Right lobe of liver (tissue), 6 donors: Measurements from ENCODE around the gene CST4. TPM values are rescaled to one million over a fixed set of nuclear protein-coding genes. Genes with fewer than 3 reads are reported as not detected.
"Not testable (repeated sequence)": the region's sequence is repeated elsewhere in the genome, so short reads cannot be mapped to it uniquely, and the experiment has no call there.

ENCODE experiments used
- ATAC-seq, 4 donors: fragments of 200-7000 bp; cut with Tn5 transposase; one replicate each; pipeline ENCODE4 v1.9.1; 2020; ENCODE audit warnings: mild to moderate bottlenecking in 4 of 4, moderate library complexity in 4 of 4
- DNase-seq, 3 donors: peaks; one replicate each; pipeline ENCODE4 v3.0.0-alpha.2; 2020
- H3K27ac ChIP-seq, 3 donors: fragments of 200-600 bp; one replicate each; pipeline ENCODE4 v1.8.0; 2022
- H3K27me3 ChIP-seq, 2 donors: fragments of 200-600 bp; one replicate each; pipeline ENCODE4 v1.8.0; 2022
- H3K36me3 ChIP-seq, 4 donors: fragments of 200-600 bp; sonication (generic) in 1 of 4; one replicate each; pipeline versions ENCODE4 v1.5.1 to v1.8.0; 2017 to 2022; ENCODE audit warnings: control low read depth in 1 of 4
- H3K4me1 ChIP-seq, 4 donors: fragments of 200-600 bp; sonication (generic) in 1 of 4; one replicate each; pipeline versions ENCODE4 v1.5.1 to v1.8.0; 2017 to 2022; ENCODE audit warnings: control low read depth in 1 of 4
- H3K4me3 ChIP-seq, 3 donors: fragments of 200-600 bp; one replicate each; pipeline ENCODE4 v1.8.0; 2022
- H3K9me3 ChIP-seq, 4 donors: fragments of 200-600 bp; sonication (generic) in 1 of 4; one replicate each; pipeline versions ENCODE4 v1.5.1 to v1.8.0; 2017 to 2022; ENCODE audit warnings: control low read depth in 1 of 4
- POLR2A ChIP-seq: fragments of 450-650 bp; IDR thresholded peaks from one replicate; pipeline ENCODE4 v1.6.1; 2017; ENCODE audit warnings: antibody characterized with exemption, mild to moderate bottlenecking
- WGBS: methylation state at CpG from one replicate; pipeline ENCODE4 v1.1.6; 2018; ENCODE audit warnings: low coverage, low lambda C conversion rate; ENCODE audit not compliant: insufficient coverage; ENCODE audit errors: missing lambda C conversion rate; 5-methylcytosine and 5-hydroxymethylcytosine counted together
- intact Hi-C, 2 donors: fragments of 100-400 bp; cut with DNase I; formaldehyde crosslinking; loops; one replicate each; pipeline versions ENCODE4 v1.11.2 to v1.14.1; 2022
- total RNA-seq, 6 experiments: library from RNA; depleted of rRNA in 2 of 6; stranded (reverse); fragments of >200 nt in 2 of 6; fragmentation: NEBNext Ultra II Directional in 3 of 6; extraction: Animal tissue kit (Norgen Biotek cat#: 25700) in 3 of 6; gene quantifications; one replicate each; pipeline versions ENCODE4 v1.1.0 to v1.2.4, GENCODE V29; 2016 to 2023
- TF ChIP-seq, protein P1 (sequence below), 4 donors: fragments of 200-600 bp in 3 of 4; fragments of 450-650 bp in 1 of 4; IDR thresholded peaks; one replicate each; pipeline versions ENCODE4 v1.5.1 to v1.8.0; 2016 to 2022; ENCODE audit warnings: antibody characterized with exemption in 4 of 4, mild to moderate bottlenecking in 2 of 4
- donor health status: DM: no; HTN: yes; CAD: no.
- donor health status: DM: no; HTN: no; CAD: no.
- donor health status: DM: no; HTN: no; CAD: no.
- donor health status: DM: no; HTN: yes; CAD: no.
- donor health status: DM: no; HTN: yes; CAD: no.

Gene CST4
- total RNA-seq, 6 experiments from 2014 or later = not detected

DNA sequence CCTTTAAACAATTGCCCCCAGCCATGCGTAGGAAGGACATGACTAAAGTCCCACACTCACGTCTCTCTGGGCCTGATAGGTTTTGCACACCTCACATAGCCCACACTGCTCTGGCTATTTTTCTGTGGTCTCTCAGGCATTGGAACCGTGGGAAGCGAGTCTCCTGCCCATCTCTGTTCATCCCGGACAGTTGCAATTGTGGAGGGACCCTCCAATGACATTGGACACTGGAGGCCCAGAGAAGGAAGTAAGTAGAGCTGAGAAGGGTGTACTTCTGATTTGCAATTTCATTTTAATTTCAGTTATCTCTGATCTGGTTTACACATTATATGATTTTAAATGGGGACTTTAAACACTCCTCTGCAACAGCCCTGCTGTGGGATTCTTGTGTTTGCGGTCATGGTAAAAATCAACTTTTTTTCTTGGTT, 27.8 kb downstream of the CST4 start:
- intact Hi-C loops = no loop called here
- peaks cover 0 to 3% (median 0%) of the 10 kb centered on the region in 4 donors for H3K4me1 ChIP-seq
- H3K9me3 ChIP-seq = no peaks in the 10 kb centered on the region
- DNase-seq = no peak
- H3K4me3 ChIP-seq = no peak overlapping the region
- H3K27ac ChIP-seq = no peak overlapping the region
- ATAC-seq = no peak
- no peak for TF ChIP-seq POLR2A
- TF ChIP-seq, protein P1, sequence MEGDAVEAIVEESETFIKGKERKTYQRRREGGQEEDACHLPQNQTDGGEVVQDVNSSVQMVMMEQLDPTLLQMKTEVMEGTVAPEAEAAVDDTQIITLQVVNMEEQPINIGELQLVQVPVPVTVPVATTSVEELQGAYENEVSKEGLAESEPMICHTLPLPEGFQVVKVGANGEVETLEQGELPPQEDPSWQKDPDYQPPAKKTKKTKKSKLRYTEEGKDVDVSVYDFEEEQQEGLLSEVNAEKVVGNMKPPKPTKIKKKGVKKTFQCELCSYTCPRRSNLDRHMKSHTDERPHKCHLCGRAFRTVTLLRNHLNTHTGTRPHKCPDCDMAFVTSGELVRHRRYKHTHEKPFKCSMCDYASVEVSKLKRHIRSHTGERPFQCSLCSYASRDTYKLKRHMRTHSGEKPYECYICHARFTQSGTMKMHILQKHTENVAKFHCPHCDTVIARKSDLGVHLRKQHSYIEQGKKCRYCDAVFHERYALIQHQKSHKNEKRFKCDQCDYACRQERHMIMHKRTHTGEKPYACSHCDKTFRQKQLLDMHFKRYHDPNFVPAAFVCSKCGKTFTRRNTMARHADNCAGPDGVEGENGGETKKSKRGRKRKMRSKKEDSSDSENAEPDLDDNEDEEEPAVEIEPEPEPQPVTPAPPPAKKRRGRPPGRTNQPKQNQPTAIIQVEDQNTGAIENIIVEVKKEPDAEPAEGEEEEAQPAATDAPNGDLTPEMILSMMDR (IDR thresholded peaks at IDR 0.05) = no peak
- H3K36me3 ChIP-seq = no peaks in the 10 kb centered on the region
- no peaks in the 10 kb centered on the region for H3K27me3 ChIP-seq
- WGBS = 88% methylated on average over 6 of the region's 6 CpGs

DNA sequence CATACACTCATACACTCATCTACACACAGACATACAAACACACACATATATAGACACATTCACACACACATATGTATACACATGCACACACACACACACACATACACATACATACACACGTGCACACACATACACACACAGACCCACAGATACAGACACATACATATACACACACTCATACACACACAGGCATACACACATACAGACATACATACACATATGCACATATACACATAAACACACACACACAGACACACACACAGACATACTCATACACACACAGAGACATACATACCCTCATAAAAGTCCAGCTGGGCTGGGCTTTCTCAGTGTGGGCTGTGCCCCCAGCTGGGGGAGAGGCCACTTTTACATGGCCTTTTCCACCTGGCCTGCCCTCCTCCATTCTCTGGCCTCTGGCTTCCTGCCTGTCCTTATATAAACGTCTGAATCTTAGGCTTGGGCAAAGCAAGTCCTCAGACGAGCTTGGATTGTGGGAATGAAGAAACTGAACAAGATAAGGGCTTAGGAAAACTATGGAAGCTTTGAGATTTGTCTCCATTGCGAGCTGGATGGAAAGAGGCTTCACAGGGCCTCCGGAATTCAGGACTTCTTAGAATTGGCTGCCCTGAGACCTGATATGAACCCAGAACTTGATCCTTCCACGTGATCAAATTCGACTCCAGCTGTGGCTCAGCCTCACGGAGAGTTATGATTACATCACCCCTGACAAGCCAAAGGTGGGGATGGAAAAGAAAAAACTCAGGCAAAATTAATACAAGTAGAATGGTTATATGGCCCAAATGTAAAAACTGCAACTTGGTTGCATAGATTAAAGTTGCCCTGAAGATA, 28.6 kb downstream of the CST4 start:
- ATAC-seq (no peak), DNase-seq (no peak)
- Histone ChIP-seq H3K4me3 (no peak overlapping the region), H3K36me3 (no peaks in the 10 kb centered on the region), H3K27me3 (no peaks in the 10 kb centered on the region), H3K27ac (no peak overlapping the region), H3K9me3 (no peaks in the 10 kb centered on the region), H3K4me1 (peaks cover 0 to 3% (median 0%) of the 10 kb centered on the region in 4 donors)
- intact Hi-C loops = no loop called here
- 62% methylated on average over 8 of the region's 8 CpGs for WGBS
- TF ChIP-seq, protein P1 (IDR thresholded peaks at IDR 0.05) = no peak
- no peak for TF ChIP-seq POLR2A

DNA sequence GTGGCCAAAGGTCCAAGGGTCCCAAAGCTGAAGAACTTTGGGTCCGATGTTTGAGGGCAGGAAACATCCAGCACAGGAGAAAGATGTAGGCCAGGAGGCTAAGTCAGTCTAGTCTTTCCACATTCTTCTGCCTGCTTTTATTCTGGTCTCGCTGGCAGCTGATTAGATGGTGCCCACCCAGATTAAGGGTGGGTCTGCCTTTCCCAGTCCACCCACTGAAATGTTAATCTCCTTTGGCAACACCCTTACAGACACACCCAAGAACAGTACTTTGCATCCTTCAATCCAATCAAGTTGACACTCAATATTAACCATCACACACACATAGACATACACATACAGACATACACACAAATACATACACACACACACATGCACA, 29.2 kb downstream of the CST4 start:
- H3K27ac ChIP-seq, H3K36me3 ChIP-seq: not testable (repeated sequence)

GRCh38 chr20:23658989-23659609, 29.7 kb downstream of the CST4 start:
- Histone ChIP-seq H3K9me3 (no peaks in the 10 kb centered on the region), H3K4me3 (no peak overlapping the region), H3K27ac (no peak overlapping the region), H3K36me3 (no peaks in the 10 kb centered on the region), H3K27me3 (no peaks in the 10 kb centered on the region), H3K4me1 (peaks cover 0 to 3% (median 0%) of the 10 kb centered on the region in 4 donors)
- TF ChIP-seq, protein P1 (IDR thresholded peaks at IDR 0.05) = no peak
- no peak for TF ChIP-seq POLR2A
- ATAC-seq (no peak), DNase-seq (no peak)
- WGBS = 84% methylated on average over 7 of the region's 8 CpGs
- intact Hi-C loops = no loop called here

More for the DNA sequence above, 29.2 kb downstream of the CST4 start:
- H3K4me1 ChIP-seq, intact Hi-C loops, DNase-seq, H3K4me3 ChIP-seq, H3K9me3 ChIP-seq, ATAC-seq, H3K27me3 ChIP-seq: not testable (repeated sequence)
- no CpG with 5 or more reads among the region's 2 CpGs for whole genome bisulfite sequencing

DNA sequence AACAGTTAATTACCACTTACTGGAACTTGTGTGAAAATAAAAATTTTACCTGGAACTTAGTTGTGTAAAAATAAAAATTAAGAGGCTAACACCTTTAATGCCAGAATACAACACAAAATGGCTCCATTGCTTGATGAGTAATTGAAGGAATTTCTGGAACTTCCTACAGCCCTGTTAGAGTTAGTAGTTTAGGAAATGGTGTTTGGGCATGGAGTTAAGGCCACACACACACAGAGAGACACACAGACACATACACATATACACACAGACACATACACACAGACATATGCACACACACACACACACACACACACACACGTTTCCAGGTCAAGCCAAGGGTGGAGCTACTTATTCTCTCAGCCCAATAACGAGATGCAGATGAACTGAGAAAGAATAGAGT, 30.5 kb downstream of the CST4 start:
- DNase-seq = no peak

More for the DNA sequence above, 30.5 kb downstream of the CST4 start:
- H3K27ac ChIP-seq = no peak overlapping the region
- TF ChIP-seq POLR2A = no peak
- TF ChIP-seq, protein P1 (IDR thresholded peaks at IDR 0.05) = no peak
- H3K36me3 ChIP-seq = no peaks in the 10 kb centered on the region
- H3K27me3 ChIP-seq = no peaks in the 10 kb centered on the region
- 41% methylated on average over 2 of the region's 2 CpGs for WGBS
- no peak for ATAC-seq
- H3K4me3 ChIP-seq = no peak overlapping the region
- intact Hi-C loops = no loop called here
- H3K9me3 ChIP-seq = no peaks in the 10 kb centered on the region
- H3K4me1 ChIP-seq = peaks cover 0 to 3% (median 0%) of the 10 kb centered on the region in 4 donors
